ENCODE results near the gene RASA3. TPM values are rescaled to one million over a fixed set of nuclear protein-coding genes. Genes with fewer than 3 reads are reported as not detected.
A peak's percentile ranks its signal among the peaks of the same experiment; 100 is the strongest.

Gene RASA3
- polyA plus RNA-seq, 10 donors = 18.1 to 25.4 (median 20.6) TPM

DNA sequence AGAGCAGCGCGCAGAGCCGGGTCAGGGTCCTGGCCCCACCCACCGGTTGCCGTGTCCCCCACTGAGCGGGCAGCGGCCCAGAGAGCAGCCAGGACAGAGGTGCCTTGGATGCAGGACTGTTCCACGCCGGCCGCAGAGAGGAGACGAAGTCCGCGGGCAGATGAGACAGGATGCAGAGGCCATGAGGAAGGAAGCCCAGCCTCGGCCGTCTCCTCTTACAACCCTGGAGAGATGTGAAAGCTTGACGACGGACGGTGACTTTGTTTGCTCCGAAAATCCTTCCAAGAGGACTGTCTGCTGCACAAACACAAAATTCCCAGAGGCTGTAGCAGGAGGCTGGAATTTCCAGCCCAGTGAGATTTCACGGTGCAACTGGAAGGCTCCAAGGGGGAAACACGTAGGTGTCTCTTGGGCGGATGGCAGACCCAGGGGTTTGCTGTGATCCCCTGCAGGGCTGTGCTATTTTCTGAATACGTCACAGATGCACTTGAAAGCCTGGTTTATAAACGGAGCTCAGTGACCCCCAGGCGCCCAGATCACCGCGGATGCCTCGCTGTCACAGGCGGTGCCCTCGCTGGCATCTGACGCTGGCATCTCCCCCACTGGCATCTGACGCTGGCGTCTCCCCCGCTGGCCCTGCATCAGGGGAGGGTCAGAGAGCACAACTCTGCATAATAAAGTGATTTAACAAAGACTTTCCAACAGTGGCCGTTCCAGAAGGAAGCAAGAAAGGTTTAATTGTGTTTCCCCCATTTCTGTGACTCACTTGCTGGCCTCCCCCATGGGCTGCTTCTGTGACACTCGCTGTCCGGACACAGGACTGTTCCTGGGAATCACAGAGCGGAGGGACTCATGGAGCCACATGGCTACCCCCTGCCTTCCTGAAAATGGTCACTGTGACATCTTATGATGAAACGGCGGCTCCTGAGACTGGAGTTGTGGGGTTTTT is 96.6 kb downstream of the RASA3 start:
- peak; percentile 46 to 88 (median 66) for DNase-seq

DNA sequence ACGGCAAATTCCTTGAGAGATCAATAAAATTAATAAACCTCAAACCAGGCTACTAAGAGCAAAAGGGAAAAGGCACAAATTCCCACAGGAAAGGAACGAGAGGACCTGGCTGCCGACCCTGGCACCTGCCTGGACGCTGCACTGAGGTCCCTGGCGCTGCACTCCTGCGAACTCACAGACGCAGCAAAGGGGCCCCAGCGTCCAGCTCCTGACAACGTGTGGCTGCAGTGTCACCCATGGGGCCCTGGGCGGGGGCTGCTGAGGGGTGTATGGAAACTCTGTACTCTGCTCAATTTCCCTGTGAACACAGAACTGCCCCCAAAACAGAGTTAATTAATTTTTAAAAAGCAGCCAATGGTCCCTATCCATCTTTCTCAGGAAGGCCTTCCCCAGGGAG is 97.2 kb downstream of the RASA3 start:
- DNase-seq = peak in 1 of 3 donors; percentile 43

DNA sequence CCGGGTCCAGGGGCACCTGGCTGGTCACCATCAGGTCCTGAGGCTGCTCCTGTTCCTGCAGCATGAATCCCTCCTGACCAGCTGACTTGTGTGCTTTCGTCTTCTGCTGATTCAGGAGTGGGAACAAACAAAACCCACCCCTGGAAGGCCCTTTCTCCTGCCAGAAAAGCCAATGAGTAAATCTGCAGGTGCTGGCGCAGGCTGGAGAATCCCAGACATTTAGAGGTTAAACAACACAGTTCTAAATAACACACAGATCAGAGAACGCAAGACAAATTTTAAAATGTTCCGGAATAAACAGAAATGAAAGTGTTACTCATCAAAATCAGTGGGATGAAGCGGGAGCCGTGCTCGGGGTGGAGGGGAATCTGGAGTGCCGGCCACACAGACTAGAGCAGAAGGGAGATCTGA is 97.9 kb downstream of the RASA3 start:
- peak in 1 of 3 donors; percentile 60 for DNase-seq

DNA sequence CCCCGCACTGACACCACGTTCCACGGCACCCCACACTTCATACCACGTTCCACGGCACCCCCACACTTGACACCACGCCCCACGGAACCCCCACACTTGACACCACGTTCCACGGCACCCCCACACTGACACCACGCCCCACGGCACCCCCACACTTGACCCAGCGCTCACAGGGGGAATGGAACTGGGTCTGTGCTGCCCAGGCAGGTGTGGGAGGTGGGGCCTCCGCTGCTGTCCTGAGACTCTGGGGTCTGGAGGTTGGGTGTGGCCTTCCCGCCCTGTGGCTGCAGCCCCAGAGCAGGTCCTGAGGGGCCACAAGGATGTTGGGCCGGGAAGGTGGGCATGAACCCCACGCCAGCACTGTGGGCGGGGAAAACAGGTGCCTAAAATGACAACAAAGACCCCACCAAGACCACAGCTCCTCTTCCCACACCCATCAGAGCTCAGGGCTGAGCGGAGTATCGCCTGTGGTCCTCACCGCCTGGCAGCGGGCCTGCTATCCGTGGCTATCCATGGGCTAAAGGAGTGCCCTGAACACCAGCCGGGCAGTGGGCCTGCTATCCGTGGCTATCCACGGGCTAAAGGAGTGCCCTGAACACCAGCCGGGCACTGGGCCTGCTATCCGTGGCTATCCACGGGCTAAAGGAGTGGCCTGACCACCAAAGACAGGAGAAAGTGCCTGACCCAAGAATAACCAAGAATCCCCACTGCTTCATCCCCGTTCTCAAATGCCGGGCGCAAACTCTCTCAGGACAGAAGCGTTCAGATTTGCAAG is 98.7 kb downstream of the RASA3 start:
- DNase-seq = no peak

DNA sequence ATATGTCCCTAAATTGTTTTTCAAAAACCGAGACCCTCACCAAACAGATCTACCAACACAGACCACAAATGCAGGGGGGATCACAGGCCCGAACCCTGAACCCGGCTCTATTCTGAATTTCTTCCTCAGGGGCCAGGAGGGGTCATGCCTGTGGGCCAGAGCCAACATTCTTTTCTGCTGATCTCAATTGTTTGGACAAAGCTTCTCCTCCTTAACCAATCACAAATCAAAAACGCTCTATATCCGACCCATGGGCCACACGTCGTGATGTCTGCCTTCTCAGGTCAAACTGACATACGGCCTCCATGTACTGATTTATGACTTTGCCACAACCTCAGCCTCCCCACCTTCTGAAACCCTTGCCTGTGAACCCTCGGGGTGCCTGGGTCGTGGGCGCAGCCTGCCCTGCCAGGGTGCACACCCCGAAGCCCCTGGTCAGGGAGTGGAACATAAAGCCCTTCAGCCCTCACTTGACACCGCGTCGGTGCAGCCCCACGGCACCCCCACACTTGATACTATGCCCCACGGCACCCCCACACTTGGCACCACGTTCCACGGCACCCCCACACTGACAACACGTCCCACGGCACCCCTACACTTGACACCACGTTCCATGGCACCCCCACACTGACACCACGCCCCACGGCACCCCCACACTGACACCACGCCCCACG is 100.2 kb downstream of the RASA3 start:
- peak; percentile 41 to 85 (median 77) for DNase-seq

DNA sequence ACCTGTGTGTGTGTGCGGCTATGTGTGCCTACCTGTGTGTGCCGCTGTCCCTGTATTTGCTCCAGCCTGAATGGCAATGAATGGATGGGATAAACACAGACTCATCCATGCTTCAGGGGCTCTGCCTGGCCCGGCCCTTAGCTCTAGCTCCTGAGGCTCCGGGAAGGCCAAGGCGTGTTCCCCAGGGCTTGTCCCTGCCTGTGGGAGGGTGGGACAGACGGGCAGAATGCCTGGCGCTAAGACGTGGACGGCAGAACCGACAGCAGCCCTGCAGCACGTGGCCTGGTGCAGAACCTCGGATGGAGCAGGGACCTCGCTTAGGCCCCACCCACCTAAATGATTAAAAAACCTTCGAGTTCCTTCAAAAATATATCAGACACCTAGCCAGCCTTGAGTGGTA is 100.8 kb downstream of the RASA3 start:
- DNase-seq = no peak

DNA sequence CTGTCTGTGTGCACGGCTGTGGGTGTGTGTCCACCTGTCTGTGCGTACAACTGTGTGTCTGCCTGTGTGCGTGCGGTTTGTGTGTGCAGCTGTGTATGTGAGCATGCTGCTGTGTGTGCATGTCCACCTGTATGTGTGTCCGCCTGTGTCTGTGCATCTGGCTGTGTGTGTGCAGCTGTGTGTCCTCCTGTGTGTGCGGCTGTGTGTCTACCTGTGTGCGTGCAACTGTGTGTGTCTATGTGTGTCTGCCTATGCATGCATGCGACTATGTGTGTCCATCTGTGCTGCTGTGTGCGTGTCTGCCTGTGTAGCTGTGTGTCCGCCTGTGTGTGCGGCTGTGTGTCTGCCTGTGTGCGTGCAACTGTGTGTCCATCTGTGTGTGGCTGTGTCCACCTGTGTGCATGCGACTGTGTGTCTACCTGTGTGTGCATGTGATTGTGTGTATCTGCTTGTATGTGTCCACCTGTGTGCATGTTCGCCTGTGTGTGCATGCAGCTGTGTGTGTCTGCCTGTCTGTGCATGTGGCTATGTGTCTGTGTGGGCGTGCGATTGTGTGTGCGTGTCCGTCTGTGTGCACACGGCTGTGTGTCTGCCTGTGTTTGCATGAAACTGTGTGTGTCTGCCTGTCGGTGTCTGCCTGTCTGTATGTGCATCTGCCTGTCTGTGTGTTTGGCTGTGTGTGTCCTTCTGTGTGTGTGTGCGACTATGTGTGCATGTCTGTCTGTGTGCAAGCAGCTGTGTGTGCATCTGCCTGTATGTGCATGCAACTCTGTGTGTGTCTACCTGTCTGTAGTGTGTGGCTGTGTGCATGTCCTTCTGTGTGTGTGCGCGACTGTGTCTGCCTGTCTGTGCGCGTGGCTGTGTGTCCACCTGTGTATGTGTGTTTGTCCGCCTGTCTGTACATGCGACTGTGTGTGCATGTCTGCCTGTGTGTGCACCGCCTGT is 101.5 kb downstream of the RASA3 start:
- DNase-seq = no peak

DNA sequence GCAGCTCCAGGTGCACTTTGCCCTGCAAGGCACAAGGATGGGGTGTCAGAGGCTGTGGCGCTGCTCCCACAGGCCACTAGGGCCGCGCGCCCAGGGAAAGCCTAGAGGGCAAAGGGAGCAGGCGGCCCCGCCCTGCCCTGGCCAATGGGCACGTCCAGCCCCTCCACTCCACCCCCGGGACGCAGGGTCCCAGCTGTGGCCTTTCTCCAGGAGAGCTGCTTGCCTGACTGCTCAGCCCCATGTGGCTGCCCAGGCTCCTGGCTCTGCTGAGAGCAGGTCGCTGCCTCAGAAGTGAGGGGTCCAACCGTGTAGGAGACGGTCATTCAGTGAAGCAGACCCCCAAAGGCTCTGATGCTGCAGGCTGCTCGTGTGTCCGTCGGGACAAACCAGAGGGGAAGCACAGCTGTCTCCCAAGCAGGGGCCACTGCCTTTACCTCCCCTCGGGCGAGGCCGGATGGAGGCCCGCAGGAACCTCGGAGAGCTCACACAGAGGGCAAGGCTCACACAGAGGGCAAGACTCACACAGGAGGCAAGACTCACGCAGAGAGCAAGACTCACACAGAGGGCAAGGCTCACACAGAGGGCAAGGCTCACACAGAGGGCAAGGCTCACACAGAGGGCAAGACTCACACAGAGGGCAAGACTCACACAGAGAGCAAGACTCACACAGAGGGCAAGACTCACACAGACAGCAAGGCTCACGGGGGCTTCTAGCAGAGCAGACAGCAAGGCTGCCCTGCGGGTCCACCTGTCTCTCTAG is 102.4 kb downstream of the RASA3 start:
- no peak for DNase-seq

DNA sequence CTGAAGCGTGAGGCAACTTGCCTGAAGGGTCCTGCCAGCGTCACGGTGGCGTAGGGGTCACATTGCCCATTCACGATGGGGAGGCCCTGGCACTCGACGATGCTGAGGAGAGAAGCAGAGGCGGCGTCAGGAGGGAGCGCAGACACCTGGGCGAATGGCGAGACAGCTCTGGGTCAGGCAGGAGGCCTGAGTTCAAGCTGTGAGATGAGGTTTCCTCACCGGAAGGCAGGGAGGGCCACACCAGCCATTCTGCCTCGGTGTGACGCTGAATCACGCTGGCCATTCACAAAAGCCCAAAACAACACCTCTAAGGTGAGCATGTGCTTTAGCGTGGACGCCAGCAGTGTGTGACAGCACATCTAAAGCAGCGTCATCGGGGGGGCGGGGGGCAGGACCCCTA is 104.6 kb downstream of the RASA3 start:
- DNase-seq = no peak

DNA sequence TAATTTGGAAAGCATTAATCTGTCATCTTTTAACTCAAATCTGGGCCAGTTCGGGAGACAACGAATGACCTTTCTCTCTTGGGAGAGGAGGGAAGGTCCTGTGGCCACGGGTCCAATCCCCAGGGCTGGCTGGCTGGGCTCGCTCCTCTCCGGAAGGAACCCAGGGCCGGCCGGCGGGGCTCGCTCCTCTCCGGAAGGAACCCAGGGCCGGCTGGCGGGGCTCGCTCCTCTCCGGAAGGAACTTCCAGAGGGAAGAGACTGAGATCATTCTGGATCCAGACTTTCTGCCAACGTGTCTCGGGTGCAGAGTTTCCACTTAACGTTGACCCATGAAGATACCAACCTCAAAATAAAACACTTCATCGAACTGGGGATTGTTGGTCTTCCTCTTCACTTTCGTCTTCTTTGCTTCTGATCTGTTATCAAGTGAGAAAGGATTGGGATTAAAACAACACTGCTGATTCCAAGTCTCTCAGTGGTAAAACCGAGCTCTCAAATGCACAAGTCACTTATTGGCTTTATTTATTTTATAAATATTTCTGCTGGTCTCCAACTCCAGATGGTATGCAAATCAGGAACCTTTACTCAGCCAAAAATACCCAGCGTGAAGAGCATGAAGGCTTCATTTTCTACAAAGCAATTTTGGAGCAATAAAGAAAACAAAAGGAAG is 105.2 kb downstream of the RASA3 start:
- DNase-seq = peak in 1 of 3 donors; percentile 62

DNA sequence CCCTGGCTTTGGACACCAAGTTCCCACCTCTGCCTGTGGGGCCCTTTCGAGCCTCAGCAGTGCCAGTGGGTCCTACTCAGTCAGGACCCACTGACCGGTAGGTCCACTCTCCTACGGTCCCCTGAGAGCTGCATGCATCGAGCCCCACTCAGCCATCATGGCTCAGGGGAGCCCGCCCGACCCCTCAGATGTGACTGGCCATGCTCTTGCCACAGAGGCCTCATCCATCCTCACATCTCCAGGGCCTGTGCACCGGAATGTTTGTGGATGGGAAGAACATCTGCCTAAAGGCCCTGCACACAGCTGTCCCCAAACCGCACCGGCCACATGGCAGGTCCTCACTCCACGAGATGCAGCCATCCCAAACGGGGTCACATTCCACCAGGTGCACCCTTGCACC is 105.9 kb downstream of the RASA3 start:
- DNase-seq = no peak

DNA sequence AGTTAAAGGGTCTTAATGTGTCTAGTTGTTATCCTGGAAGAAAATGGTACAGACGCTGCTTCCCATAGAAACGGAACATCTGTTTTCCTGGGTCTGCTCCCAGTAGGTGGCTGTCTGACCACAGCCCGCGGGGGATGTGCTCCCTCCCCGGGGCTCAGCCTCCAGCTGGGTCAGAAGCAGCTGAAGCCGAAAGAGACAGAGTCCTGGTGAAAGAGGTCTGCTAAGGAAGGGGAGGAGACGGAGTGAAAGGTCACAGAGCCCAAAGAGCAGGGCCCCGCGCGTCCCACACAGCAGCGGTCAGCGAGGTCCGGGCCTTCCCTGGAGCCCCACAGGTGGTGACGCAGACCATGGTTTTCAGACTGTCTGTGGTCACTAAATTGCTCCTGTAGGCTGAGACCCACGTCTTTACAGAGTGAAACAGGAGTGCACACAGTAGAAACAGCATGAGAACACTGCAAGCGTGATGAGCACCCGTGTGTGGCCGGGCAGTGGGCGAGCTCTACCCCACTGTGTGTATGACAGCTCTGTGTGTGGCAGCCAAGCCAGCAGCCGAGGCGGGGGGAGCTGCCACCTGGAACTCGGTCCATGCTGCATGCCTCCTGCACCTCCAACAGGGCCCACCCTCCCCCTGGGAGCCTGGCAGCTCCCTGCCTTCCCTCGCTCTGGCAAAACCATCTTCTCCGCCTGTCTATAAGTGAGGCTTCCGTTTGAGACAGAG is 106.5 kb downstream of the RASA3 start:
- DNase-seq = peak in 2 of 3 donors; percentile 36 to 76

DNA sequence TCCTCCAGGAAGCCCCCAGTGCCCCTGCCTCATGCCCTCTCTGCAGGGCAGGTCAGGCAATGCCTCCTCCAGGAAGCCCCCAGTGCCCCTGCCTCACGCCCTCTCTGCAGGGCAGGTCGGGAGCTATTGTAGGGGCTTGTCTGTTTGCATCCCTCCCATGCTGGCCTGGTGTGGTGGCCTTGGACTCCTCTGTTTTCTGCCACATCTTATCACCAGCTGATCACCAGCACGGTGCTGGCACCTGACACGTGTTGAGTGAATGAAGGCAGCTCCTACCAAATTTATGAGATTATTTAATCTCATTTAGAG is 107.1 kb downstream of the RASA3 start:
- no peak for DNase-seq

DNA sequence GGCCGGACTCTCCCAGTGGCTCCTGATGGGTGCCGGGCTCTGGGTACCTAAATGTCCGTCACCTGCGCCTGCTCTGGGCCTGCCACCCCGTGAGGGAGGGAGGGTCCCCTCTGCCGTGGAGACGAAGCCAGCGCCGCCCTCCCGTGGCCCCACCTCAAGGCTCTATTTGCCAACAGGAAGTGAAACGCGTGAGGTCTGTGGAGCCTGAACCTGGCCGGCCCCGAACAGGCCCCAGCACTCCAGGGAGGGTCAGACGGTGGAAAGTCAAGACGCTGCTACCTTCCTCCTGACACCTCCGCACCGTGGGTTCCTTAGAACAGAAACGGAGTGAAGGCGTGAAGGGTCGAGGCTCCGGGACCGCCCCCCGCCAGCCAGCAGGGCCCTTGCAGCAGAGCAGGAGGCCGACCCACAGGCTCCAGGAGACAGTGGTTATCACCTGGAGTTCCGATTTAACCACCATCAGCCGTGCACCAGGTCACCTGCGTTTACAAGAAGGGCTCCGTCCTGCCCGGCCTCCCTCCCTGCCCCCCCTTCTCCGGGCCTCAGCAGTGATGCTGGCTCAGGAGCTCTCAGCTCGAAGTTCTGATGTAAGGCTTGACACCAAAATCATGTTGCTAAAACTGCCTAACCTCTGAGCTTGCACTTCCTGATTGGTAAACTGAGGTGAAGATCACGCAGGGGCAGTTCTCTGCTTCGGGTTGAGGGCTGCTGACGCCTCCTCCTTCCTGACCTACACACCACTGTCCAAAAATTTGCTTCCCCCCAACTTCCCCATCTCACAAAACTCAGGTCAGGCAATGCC is 107.6 kb downstream of the RASA3 start:
- no peak for DNase-seq

DNA sequence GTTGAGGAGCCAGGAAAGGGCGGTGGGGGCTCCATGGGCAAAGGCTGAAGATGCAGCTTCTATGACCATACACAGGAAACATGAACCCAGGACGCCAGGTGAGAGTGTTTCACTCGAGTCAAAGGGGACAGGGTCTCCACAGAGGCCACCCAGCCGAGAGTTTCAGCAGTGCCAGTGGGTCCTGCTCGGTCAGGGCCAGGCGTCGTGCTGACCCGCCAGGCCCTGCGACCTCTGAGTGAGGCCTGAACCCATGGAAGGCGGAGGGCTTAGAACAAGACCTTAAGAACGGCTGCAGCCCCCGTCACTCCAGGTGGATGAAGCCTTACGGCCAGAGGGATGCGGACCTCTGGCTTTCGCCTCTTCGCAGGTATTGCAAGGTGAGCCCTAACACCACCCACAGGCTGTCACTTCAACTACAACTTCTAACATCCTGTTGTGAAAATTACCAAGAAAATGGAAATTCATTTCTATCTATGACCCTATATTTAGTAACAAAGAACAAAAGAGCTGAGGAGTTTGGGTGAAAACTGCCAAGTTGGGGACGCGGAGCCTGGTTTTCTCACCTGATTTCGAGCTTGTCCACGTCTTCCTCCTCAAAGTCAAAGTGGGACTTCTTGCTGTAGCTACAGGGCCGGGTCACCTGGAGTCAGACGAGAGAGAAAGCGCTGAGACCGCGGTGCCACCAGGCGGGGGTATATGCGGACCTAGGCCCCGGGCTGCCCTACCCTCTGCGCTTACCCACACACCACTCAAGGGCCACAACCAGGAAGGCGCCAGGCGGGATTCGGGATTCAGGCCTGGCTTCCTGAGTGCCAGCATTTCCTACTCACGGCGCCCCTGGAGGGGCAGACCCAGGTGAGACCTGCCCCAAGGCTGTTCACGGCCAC is 108.5 kb downstream of the RASA3 start:
- no peak for DNase-seq

DNA sequence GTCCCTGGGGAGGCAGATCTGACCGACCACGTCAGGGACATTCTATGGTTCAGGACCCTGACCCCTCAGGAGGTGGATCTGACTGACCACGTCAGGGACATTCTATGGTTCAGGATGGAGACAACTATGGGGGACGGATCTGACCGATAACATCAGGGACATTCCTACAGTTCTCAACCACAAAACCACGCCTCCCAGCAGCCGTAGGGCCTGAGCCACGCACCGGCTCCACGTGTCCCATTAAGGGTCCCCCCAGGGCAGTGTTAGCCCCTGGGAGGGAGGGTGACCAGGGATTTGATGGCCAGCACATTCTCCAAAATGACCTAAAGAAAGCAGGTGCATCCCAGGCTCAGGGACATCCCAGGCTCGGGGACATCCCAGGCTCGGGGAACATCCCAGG is 109.5 kb downstream of the RASA3 start:
- DNase-seq = no peak

DNA sequence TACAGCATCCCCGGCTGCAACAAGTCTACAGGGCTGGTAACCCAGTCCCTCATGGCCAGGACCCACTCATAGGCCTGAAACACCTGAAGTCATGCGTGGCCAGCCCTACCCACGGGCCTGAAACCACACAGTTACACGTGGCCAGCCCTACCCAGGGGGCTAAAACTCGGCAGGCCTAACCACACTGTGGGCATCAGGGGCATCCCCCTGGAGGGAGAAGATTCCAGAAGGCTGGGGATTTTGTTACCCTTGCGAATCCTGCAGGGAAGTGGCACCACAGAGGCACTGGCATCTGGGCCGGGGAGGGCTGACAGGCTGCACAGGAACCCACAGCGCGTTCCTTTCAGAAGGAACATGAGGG is 110.1 kb downstream of the RASA3 start:
- DNase-seq = no peak

All from muscle of back (tissue), 11 donors.